Raji (cell line): ENCODE measurements around the gene FOXI1.

ENCODE experiments used
- POLR2A ChIP-seq: IDR thresholded peaks from 2 replicates; pipeline ENCODE4 v1.6.1; 2011; ENCODE audit warnings: low read depth, low read length, control low read depth; ENCODE audit not compliant: insufficient read depth

The FOXI1 gene

DNA sequence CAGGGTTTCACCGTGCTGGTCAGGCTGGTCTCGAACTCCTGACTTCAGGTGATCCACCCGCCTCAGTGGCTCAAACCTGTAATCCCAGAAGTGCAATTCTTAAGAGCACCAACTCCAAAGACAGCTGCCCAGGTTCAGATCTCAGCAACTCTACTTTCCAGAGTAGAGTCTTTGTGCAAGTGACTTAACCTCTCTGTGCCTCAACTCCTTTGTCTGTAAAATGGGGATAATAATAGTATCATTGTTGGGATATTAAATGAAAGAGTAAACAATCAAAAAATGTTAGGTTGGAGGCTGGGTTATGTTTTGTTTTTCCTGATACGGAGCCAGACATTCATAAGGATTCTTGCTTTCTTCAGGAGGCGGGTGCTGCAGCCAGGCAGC, 45.0 kb downstream of the FOXI1 start:
- TF ChIP-seq POLR2A: no peak

DNA sequence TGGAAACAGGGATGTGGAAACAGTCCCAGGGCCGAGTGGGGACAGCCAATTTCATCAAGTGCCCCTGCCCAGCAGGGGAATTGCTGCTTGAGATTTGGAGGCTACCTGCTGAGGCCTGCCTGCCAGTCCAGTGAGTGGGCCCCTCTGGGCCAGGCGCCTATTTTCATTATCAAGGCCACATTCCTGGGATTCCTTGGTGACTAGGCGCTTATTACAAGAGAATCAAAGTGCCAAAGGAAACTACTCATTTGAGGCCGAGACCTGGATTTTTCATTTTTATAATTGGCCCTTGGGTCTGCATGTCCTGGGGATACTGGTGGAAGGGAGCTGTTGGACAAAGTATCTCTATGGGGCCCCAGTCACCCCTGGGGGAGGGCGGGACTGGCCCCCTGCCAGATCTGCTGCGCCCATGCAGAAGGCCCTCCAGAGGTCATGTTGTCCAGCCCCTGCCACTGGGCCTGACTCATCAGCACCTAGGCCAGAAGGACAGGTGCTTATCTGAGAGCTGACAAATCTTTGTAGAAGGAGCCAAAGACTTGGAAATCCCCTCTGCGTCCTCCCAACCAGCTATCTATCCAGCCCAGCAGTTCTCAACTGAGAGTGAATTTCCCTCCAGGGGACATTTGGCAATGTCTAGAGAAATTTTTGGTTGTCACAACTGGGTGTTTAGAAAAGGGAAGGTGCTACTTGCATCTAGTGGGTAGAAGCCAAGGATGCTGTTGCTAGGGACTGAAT, 45.6 kb downstream of the FOXI1 start:
- no peak for TF ChIP-seq POLR2A

DNA sequence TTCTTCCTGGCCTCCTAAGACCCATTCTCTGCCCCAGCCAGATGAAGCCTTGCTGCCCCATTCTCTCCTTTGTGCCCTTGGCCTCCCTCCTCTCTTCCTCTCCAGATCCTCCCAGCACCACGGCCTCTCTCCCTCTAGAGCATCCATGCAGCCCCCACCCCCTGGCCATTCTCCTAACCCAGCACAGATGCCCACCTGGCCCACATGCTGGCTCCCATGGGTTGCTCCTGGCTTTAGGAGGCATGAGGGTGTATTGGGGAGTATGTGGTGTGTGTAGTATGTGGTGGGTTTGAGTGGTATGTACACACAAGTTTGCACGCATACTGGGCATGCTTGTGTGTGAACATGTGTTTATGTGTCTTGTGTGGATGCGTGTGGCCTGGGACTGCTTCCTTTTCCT, 47.1 kb downstream of the FOXI1 start:
- TF ChIP-seq POLR2A: no peak

DNA sequence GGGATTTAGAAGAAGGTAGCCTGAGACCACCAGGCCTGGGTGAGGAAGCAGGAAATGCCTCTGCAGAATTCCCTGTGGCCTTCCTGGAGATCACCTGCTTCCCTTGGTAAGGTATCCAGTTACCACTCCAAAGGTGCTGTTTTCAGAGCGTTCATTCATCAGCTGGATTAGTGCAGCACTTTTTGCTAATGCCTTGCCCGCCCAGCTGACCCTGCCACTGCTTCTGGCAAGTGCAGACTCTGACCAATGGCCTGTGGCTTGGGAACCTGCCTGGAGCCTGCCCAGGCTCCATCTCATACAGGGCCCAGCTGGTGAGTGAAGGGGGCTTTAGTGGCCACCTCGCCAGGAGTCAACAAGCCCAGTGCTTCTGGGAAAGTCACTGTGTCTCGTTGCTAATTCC, 48.6 kb downstream of the FOXI1 start:
- no peak for TF ChIP-seq POLR2A

DNA sequence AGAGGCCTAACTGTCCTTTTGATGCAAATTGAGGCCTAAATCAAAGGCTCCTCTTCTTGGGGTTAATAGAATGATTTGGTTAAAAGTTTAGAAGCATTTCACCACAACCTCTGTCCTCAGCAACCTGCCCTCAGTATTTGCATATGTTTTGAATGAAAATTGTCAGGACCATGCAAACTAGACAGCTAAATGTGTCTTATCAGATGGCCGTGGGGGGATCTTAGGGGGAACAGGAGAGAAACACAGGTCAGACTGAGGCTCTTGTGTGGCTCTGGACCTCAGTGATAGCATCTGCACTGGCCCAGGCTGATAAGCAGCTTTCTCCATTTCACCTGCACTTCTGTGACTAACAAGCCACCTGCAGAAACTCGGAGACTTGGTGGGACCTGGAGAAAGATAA, 49.0 kb downstream of the FOXI1 start:
- TF ChIP-seq POLR2A: no peak

DNA sequence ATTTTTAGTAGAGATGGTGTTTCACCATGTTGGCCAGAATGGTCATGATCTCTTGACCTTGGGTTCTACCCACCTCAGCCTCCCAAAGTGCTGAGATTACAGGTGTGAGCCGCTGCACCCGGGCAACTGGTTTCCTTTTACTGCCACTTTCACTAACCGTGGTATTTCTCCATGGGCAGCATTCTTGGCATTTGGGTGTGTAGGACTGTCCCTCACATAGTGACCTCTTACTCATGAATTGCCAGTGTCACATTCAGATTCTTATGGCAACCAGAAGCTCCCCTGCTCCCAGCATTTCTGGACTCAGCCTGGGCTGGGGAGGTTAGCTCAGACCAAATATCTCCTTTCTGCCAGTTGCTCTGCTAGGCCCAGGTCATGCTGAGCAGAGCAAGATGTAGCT, 50.1 kb downstream of the FOXI1 start:
- TF ChIP-seq POLR2A: no peak

DNA sequence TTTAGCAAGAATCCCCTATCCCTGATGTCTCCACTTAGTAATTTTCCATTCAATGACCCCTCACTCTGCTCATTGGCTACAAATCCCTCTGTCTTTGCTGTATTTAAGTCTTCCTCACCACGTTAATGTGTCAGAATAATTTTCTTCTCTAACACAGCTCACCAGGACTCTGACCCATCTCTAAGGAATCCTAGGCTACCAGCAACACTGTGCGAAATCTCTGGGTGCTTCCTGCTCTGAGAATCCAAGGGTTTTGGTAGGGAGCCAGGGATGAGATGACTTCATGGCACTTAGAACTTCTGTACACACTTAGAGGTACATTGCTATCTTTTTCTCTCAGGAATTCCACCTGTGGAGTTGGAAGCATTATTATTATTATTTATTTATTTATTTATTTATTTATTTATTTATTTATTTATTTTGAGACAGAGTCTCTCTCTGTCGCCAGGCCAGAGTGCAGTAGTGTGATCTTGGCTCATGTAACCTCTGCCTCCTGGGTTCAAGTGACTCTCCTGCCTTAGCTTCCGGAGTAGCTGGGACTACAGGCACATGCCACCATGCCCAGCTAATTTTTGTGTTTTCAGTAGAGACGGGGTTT, 53.5 kb downstream of the FOXI1 start:
- TF ChIP-seq POLR2A: no peak
